NCI-H345 (cell line): ENCODE data around the gene WDR26.
A peak's percentile ranks its signal among the peaks of the same experiment; 100 is the strongest.
"Not testable (repeated sequence)": the region's sequence is repeated elsewhere in the genome, so short reads cannot be mapped to it uniquely, and the experiment has no call there.

Experiments
- DNase-seq: peaks from one replicate; lab custom pipeline; 2025; lab: John Stamatoyannopoulos, UW

WDR26 gene

DNA sequence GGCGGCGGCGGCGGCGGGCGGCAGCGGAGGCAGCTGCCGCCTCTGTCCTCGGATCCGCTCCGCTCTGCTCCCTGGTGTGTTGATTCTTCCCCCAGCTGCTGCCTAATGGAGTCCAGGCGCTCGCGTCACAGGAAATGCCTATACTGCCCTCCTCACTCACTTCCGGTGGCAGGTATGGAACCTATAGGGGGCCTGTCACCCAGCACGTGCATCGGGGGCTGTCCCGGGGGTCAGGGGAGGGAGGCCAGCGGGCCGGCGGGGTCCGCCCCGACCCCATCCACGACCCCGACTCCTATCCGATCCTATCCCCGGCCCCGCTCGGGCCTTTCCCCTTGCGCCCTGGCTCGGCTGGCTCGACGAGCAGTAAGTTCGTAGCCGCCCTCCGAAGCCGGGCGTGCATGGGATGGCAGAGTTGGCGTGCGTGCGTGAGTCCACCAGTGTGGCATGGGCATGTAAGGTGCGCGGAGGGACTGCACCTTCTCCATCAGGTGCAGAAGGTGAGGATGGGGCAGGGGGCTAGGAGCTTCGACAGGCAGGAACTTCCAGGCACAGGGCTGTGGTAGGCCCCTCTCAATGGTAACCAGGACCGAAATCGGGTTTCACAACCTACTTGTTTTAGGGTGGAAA, at the start of gene WDR26:
Gene WDR26 (minus strand): TSS at position 107 of the 627 bp plus-strand sequence.
- peak; percentile 81 for DNase-seq

DNA sequence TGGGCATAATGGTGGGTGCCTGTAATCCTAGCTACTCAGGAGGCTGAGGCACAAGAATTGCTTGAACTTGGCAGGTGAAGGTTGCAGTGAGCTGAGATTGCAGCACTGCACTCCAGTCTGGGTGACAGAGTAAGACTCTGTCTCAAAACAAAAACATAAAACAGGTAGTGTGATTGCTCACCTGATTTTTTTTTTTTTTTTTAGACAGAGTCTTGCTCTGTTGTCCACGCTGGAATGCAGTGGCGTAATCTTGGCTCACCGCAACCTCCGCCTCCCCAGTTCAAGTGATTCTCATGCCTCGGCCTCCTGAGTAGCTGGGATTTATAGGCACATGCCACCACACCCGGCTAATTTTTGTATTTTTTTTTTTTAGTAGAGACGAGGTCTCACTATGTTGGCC, 48.6 kb upstream of the WDR26 start:
- not testable (repeated sequence) for DNase-seq

DNA sequence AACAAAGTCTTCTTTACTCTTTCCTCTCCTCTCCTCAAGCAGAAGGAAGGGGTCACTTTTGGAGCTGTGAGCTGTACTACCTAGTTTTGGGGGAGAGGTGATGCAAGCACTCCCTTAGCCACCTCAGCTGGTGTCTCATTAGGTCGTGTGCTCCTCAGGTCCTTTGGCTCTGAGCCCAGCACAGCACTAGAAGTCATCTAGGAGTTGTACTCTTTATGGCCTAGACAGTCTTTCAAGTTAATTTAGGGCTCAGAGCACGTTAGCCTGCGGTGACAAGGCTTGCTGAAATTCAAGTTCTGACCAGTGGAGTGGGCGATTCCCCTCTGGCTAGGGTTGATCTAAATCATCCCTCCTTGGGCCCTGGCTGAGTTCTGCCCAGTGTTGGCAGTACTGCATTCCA, 48.0 kb upstream of the WDR26 start:
- DNase-seq, result no peak

DNA sequence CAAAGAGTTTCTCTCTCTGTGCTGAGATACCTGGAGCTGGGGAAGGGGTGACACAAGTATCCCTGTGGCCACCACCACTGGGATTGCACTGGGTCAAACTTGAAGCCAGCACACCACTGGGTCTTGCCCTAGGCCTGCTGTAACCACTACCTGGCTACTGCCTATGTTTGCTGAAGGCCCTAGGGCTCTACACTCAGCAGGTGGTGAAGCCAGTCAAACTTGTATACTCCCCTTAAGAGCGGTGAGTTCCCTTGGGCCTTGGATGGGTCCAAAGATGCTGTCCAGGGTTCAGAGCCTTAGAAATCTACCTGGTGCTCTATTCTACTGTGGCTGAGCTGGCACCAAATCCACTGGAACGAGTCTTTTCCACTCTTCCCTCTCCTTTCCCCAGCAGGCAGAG, 47.0 kb upstream of the WDR26 start:
- no peak for DNase-seq

DNA sequence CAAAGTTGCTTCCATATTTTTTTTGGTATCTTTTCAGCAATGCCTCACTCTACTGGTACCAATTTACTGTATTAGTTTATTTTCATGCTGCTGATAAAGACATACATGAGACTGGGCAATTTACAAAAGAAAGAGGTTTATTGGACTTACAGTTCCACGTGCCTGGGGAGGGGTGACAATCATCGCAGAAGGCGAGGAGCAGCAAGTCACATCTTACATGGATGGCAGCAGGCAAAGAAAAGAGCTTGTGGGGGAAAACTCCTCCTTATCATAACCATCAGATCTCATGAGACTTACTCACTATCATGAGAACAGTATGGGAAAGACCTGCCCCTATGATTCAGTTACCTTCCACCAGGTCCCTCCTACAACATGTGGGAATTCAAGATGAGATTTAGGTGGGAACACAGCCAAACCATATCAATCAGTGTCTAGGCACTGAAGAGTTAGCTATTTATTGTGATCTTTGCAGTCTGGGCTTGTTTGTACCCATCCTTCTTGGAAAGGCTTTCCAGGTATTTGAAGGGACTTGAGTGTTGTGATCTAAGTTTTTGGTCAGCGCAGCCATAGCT, 46.4 kb upstream of the WDR26 start:
- not testable (repeated sequence) for DNase-seq

DNA sequence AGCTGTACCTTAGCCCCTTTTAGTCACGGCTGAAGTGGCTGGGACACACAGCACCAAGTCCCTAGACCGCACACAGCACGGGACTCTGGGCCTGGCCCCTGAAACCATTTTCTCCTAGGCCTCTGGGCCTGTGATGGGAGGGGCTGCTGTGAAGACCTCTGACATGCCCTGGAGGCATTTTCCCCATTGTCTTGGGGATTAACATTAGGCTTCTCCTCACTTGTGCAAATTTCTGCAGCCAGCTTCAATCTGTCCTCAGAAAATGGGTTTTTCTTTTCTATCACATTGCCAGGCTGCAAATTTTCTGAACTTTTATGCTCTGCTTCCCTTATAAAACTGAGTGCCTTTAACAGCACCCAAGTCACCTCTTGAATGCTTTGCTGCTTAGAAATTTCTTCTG, 45.6 kb upstream of the WDR26 start:
- DNase-seq, result not testable (repeated sequence)

DNA sequence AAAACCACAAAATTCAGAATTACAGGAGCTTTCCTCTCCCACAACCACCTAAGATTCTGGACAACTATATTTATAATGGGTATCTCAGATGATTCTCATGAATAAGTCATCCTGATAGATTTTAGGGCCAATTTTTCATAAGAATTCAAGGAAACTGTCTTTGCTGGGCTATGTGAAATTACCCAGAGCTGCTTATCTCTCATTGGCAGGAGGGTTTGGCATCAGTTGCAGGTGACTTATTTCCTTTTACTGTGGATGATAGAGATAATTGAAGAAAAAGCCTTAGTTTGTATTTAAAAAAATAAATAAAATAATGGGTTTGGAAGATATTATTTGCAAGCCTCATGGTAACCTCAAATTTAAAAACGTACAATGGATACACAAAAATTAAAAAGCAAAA, 38.2 kb upstream of the WDR26 start:
- DNase-seq, result no peak

DNA sequence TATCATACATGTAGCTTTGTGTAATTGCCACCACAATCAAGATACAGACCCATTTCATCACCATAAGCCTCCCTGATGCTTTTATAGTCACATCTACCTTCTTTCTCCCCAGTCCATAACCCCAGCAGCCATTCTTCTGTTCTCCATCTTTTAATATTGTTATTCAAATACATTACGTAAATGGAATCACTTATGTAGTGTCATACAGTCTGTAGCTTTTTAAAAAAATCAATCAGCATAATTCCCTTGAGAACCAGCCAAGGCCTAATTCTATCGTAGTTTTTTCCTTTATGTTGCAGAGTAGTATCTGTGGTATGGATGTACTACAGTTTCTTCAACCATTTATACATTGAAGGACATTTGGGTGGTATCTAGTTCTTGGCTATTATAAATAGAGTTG, 31.6 kb upstream of the WDR26 start:
- DNase-seq, result no peak

DNA sequence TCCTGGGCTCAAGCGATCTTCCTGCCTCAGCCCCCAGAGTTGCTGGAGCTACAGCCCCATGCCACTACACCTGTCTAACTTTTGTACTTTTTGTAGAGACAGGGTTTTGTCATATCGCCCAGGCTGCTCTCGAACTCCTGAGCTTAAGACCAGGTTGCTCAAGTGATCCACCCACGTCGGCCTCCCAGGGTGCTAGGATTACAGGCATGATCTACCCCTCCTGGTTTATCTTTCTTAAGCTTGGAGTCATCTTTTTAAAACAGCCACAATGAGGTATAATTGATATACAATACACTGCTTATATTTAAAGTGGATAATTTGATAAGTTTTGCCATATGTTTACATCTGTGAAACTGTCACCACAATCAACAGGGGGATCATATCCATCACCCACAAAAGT, 25.4 kb upstream of the WDR26 start:
- no peak for DNase-seq

DNA sequence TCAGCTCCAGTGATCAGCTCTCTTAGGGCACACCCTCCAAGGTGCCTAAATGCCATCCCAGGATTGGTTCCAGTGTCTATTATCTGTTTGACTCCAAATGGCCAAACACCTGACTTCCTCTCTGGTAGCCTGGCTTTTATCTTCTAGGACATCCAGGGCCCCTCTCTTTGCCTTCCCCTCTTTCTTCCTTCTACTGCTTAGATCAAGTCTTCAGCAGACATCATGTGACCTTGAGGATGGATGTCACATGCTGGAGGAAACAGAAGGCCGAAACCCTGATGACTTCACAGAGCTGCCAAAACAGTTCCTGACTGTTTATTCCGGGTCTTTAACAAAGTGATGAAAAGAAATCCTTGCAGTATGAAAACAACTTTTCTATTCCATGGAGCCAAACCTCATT, 24.4 kb upstream of the WDR26 start:
- DNase-seq, result no peak

DNA sequence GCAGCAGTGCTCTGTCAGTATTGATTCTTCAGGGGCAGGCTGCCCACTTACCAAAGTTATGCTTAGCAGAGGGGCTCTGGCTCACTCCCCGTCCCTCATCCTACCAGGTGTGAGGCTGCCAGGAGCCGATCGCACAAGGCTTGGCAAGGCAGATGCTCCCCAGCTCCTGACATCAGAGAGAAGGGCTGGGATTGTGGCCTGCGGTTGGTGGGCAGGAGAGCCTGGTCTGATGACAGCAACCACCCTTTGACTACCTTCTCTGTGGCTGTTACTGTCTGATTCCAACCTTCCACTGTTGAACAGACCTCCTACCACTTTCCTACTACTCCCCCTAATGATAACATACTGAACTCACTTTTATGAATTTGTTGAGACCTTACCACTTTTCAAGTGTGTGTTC, 23.7 kb upstream of the WDR26 start:
- no peak for DNase-seq

DNA sequence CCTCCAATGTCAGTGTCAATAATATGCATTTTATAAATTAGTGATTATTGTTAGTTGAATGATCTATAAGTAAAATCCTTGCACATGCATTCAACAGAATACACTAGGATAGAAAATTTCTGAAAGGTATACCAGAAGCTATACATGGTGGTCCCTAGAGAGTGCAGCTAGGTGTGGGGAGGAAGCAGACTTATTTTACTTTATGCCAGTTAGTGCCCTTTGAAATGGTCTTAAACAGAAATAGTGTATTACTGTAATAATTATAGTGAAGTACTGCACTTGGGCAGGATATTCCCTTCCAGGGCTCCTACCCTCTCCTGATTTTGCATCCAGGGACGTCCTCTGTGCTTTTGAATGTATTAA, 23.2 kb upstream of the WDR26 start:
- no peak for DNase-seq

DNA sequence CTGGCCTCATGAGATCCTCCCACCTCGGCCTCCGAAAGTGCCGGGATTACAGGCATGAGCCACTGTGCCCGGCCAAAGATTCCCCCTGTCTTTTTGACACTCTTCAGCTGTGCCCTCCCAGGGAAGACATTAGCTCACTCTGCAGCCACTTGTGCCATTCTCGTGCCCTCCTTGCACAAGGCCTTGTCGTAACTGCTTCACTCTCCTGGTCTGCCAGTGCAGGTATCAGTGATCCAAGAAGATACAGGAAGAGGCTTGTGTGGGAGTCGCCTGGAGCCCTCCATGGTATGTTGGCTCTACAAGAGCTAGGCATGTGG, 22.0 kb upstream of the WDR26 start:
- DNase-seq, result no peak

DNA sequence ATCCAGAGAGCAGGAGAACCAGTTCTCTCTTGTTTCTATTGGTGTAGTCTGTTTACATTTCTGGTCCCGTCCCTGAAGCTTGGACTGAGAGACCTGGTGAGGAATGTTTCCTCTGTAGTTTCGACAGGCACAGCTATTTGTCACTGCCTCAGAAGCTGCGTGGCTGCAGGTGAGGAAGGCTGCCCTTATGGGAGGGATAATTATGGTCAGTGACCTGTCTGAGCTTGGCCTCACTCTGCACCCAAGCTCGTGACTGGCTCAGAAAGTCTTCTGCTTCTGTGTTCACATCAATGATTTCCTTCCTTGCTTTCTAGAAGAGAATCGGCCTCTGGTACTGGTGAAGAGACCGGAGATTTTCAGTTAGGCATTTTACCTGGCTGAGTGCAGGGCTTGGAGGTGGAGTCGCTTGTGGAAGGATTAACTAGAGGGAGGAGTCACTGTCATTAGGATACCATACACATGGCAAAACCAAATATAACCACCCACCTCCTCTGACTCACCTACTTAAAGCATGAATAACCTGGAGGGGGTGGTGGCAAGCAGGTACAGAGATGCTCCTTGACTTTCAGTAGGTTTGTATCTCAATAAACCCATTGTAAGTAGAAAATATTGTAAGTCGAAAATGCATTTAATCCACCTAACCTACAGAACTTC, 19.9 kb upstream of the WDR26 start:
- DNase-seq, result no peak

DNA sequence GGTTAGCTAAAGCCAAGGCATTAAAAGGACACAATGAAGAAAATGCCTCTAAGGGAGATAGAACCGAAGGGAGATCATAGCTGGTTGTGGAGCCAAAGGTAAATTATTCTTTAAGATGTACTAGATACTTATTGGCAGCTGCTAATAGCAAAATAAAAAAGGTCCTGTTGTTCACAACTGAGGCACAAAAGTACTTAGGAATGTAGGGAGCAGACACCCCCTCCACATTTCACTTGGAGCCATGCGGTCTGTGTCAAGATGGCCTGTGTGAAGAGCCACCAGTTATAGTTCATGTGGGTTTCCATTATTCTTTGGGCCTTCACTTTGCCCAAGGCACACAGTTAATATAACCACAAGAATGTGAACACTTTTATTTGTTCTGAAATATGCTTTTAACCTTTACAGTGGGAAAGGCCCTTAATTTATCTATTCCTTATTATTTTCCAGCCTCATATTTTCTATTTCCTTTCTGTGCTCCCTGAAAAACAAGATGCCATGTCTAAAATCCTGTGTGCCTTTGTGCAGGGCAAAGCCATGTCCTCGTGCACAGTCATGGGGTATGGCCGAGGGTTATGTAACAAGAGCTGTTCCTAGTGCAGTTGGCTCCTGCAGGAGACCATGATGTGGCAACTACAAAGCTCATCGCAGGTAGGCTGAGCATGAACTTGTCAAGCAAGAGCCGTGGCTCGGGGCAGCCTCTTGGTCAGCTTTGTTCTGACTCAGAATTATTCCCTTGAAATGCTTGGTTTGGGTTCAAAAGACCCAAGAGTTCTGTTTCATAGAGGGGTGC, 16.2 kb upstream of the WDR26 start:
- DNase-seq, result no peak

DNA sequence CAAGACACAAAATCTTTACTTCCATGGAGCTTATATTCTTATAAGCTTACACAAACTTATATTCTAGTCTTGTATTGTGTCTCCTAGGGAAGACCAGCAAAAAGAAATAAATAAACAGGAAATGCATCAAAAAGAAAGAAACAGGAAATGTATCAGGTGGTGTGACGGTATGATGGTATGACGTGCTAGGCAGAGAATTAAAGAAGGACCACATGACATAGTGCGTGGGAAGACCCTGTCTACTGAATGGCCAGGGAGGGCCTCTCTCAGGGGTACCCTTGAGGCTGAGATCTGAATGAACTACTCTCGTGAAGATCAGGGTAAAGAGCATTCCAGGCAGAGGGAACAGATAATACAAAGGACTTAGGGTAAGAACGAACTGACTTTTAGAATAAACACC, 15.6 kb upstream of the WDR26 start:
- DNase-seq, result no peak

DNA sequence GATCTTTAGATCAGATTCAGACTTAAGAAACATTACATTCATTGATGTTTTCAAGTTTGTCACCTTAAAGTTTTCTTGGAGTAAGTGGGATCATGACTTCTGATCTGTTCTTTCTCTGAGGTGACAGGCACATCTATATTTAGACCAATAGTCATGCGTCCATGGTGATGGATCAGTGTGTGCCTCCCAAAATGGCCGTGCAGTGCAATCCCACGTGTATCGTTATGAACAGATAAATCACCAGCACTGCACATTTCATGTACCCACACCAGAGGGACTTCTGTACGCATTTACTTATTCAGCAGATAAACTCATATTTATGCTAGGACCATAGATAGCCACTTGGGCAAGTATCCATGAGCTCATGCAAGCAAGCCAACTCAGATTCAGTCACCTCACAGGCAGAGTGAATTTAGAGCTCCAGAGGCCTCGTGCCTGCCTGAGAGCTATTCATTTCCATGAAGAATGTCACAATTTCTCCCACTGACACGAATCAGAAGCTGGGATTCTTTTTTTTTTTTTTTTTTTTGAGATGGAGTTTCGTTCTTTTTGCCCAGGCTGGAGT, 13.9 kb upstream of the WDR26 start:
- no peak for DNase-seq

DNA sequence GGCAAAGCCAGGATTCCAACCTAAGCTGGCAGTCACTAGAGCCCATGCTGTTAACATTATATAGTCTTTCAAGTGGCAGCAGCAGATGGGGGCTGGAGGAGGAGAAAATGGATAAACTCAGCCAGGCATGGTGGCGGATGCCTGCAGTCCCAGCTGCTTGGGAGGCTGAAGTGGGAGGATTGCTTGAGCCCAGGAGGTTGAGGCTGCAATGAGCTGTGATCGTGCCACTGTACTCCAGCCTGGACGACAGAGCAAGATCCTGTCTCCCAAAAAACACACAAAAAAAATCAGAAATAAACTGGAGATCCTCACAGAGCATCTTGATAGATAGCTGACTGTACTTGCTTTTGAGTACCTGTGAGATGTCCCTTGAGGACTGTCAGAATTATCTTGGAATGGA, 13.4 kb upstream of the WDR26 start:
- DNase-seq, result no peak

DNA sequence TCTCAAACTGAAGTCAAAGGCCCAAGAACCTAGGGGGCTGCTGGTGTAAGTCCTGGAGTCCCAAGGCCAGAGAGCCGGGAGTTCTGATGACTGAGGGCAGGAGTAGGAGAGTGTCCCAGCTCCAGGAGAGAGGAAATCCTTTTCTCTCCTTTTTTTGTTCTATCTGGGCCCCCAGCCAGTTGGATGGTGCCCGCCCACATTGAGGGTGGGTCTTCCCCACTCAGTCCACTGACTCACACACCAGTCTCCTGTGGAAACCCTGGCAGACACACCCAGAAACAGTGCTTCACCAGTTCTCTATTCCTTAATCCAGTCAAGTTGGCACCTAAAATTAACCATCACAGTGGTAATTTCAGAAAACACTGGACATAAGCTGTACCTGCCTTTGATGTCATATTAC, 12.7 kb upstream of the WDR26 start:
- DNase-seq, result no peak

DNA sequence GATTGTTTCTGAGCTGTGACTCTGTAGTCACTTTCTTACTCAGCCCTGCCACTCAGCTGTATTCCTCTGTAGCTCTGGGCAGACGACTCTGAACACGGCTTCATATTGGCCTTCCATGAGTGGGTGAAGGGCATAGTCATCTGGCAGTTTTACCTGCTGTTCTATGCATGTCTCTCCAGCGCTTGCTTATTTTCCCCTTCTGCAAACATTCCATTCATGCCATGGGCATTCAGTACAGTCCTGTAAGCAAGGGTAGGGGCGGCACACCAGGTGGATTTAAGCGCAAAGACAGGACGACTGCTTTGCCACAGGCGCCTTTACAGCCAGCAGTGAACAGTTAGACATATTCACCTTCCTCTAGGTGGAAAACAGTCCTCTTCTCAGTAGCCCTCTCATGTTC, 4.4 kb upstream of the WDR26 start:
- no peak for DNase-seq

DNA sequence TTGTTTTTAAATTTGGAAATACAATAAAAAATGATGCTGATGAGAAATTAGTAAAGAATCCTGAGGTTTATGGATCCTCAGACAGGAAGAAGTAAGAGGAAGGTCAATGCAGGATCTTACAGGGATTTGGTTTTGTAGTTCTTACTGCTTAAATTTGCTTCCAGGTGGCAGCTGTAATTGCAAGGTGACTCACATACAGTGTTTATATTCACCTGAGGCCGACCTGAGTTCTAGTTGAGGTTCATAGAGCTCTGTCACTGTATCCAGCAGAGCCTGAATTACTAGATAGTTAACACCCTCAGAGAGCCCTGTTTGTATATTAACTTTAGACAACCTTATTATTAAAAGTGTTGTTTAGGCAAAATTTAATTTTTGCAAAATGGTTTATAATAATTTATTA, 1.4 kb upstream of the WDR26 start:
- no peak for DNase-seq

DNA sequence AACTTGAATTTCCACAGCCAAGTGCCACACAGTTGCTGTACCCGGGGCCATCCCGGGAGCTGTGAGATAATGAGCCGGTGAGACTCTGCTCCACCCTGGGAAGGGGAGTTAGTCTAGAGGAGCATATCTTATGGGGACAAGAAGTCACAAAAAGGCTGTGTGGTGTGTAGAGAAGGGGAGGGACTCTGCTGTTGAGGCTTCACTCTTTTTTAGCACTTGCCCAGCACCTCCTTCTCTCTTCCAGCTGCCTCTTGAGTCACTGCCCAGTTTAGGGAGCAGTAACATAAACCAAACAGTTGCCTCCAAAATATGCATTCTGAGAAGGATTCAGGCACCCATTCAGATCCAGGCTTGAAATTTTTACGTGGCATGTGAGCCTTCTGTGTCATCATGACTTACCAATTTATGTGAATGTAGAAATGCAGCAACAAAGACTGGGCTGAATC, 744 bp upstream of the WDR26 start:
- no peak for DNase-seq
